Sigmoid colon (tissue), 4 donors: ENCODE results near the gene CLIC5.

Source experiments
- POLR2A ChIP-seq, 2 donors: fragments of 450-650 bp; IDR thresholded peaks; one replicate each; pipeline ENCODE4 v1.6.1; 2016; ENCODE audit warnings: antibody characterized with exemption in 2 of 2, mild to moderate bottlenecking in 2 of 2, moderate library complexity in 2 of 2
- POLR2AphosphoS5 ChIP-seq, 4 donors: sonication (generic); formaldehyde crosslinking; IDR thresholded peaks; one replicate each; pipeline ENCODE4 v1.6.1; 2017; ENCODE audit warnings: antibody characterized with exemption in 4 of 4
- TF ChIP-seq, protein P1 (sequence below), 4 experiments: fragments of 450-650 bp in 3 of 4; fragments of 200-600 bp in 1 of 4; IDR thresholded peaks; one replicate each; pipeline ENCODE4 v1.5.1; 2016 to 2019; ENCODE audit warnings: antibody characterized with exemption in 4 of 4, mild to moderate bottlenecking in 3 of 4, moderate library complexity in 2 of 4

DNA sequence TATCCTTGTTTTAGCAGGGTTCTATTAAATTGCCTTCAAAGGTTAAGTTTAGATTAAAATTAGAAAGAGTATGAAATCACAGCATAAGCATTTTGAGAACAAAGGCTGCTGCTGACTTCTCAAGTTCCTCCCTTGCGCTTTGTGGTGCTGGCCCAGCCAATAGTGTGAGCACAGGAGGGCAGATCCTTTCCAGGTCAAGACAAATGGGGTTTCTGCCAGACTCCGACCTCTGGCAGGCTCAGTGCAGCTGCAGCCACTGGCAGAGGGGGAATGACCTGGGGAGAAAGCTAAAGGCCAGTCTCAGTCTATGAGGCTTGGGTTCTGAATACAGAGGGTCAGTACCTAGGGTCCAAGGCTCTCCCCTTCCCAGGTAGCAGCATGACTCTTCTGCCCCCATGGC, 27.0 kb downstream of the CLIC5 start:
- no peak for TF ChIP-seq POLR2A (IDR thresholded peaks at IDR 0.05)
- TF ChIP-seq, protein P1, sequence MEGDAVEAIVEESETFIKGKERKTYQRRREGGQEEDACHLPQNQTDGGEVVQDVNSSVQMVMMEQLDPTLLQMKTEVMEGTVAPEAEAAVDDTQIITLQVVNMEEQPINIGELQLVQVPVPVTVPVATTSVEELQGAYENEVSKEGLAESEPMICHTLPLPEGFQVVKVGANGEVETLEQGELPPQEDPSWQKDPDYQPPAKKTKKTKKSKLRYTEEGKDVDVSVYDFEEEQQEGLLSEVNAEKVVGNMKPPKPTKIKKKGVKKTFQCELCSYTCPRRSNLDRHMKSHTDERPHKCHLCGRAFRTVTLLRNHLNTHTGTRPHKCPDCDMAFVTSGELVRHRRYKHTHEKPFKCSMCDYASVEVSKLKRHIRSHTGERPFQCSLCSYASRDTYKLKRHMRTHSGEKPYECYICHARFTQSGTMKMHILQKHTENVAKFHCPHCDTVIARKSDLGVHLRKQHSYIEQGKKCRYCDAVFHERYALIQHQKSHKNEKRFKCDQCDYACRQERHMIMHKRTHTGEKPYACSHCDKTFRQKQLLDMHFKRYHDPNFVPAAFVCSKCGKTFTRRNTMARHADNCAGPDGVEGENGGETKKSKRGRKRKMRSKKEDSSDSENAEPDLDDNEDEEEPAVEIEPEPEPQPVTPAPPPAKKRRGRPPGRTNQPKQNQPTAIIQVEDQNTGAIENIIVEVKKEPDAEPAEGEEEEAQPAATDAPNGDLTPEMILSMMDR (IDR thresholded peaks at IDR 0.05): no peak
- no peak for TF ChIP-seq POLR2AphosphoS5 (IDR thresholded peaks at IDR 0.05)
